Thyroid gland (tissue), 4 donors: ENCODE measurements around the gene SLC25A23. TPM values are rescaled to one million over a fixed set of nuclear protein-coding genes. Genes with fewer than 3 reads are reported as not detected.

Experiments used
- DNase-seq, 2 donors: peaks; one replicate each; pipeline ENCODE4 v3.0.0-alpha.2; 2019
- H3K27ac ChIP-seq, 3 donors: fragments of 200-600 bp; sonication (generic); 1 replicate in 2 of 3; 2 replicates in 1 of 3; pipeline ENCODE4 v1.5.1; 2016 to 2019; ENCODE audit warnings: mild to moderate bottlenecking in 1 of 3, moderate library complexity in 1 of 3
- H3K27me3 ChIP-seq: fragments of 200-600 bp; sonication (generic); one replicate; pipeline ENCODE4 v1.5.1; 2019
- H3K36me3 ChIP-seq, 2 donors: fragments of 200-600 bp; sonication (generic); one replicate each; pipeline ENCODE4 v1.5.1; 2016 to 2019
- H3K4me1 ChIP-seq, 2 donors: fragments of 200-600 bp; sonication (generic); one replicate each; pipeline ENCODE4 v1.5.1; 2017 to 2019
- H3K4me3 ChIP-seq, 3 donors: fragments of 200-600 bp; sonication (generic); replicated peaks in 1 of 3; 1 replicate in 2 of 3; 2 replicates in 1 of 3; pipeline ENCODE4 v1.5.1; 2016; ENCODE audit warnings: mild to moderate bottlenecking in 1 of 3
- H3K9me3 ChIP-seq: fragments of 200-600 bp; sonication (generic); one replicate; pipeline ENCODE4 v1.5.1; 2017
- POLR2A ChIP-seq, 2 donors: fragments of 450-650 bp; IDR thresholded peaks; one replicate each; pipeline ENCODE4 v1.6.1; 2017; ENCODE audit warnings: antibody characterized with exemption in 2 of 2, mild to moderate bottlenecking in 2 of 2, moderate library complexity in 1 of 2
- WGBS, 2 donors: methylation state at CpG; one replicate each; pipeline ENCODE4 v1.1.5; 2017; 5-methylcytosine and 5-hydroxymethylcytosine counted together
- intact Hi-C: fragments of 100-400 bp; cut with DNase I; formaldehyde crosslinking; loops from one replicate; pipeline ENCODE4 v1.15.1; 2023
- total RNA-seq, 4 donors: library from RNA; depleted of rRNA; stranded (reverse); fragments of >200 nt; gene quantifications; one replicate each; pipeline ENCODE4 v1.2.3, GENCODE V29; 2016
- TF ChIP-seq, protein P1 (sequence below), 6 experiments: fragments of 200-600 bp in 3 of 6; fragments of 450-650 bp in 3 of 6; sonication (generic) in 3 of 6; IDR thresholded peaks; one replicate each; pipeline ENCODE4 v1.5.1; 2016 to 2019; ENCODE audit warnings: antibody characterized with exemption in 6 of 6, mild to moderate bottlenecking in 2 of 6, inconsistent platforms in 1 of 6, moderate library complexity in 1 of 6

Gene SLC25A23
- total RNA-seq, 4 donors from 2014 or later, result 75.2 to 214 (median 152) TPM

GRCh38 chr19:6424939-6425731, 34.5 kb downstream of the SLC25A23 start:
- peak; percentile 100 for DNase-seq
- peak overlapping the region; percentile 6 to 74 (median 66) for H3K27ac ChIP-seq
- no peak overlapping the region for H3K4me3 ChIP-seq
- no peaks in the 10 kb centered on the region for H3K9me3 ChIP-seq
- intact Hi-C loops, result loop anchor here (10.0 kb wide), 1 partner anchor 50 kb away; the partner anchor contains the start of genes ALKBH7 and PSPN
- peaks cover 10 to 12% of the 10 kb centered on the region in 2 donors for H3K36me3 ChIP-seq
- TF ChIP-seq, protein P1, sequence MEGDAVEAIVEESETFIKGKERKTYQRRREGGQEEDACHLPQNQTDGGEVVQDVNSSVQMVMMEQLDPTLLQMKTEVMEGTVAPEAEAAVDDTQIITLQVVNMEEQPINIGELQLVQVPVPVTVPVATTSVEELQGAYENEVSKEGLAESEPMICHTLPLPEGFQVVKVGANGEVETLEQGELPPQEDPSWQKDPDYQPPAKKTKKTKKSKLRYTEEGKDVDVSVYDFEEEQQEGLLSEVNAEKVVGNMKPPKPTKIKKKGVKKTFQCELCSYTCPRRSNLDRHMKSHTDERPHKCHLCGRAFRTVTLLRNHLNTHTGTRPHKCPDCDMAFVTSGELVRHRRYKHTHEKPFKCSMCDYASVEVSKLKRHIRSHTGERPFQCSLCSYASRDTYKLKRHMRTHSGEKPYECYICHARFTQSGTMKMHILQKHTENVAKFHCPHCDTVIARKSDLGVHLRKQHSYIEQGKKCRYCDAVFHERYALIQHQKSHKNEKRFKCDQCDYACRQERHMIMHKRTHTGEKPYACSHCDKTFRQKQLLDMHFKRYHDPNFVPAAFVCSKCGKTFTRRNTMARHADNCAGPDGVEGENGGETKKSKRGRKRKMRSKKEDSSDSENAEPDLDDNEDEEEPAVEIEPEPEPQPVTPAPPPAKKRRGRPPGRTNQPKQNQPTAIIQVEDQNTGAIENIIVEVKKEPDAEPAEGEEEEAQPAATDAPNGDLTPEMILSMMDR (IDR thresholded peaks at IDR 0.05), result no peak
- TF ChIP-seq POLR2A (IDR thresholded peaks at IDR 0.05), result peak in 1 of 2 donors; percentile 40
- H3K4me1 ChIP-seq, result peaks cover 12 to 24% of the 10 kb centered on the region in 2 donors
- no peaks in the 10 kb centered on the region for H3K27me3 ChIP-seq
- WGBS, 2 donors, result 5 to 7% methylated on average over 35 to 39 of the region's 43 CpGs

DNA sequence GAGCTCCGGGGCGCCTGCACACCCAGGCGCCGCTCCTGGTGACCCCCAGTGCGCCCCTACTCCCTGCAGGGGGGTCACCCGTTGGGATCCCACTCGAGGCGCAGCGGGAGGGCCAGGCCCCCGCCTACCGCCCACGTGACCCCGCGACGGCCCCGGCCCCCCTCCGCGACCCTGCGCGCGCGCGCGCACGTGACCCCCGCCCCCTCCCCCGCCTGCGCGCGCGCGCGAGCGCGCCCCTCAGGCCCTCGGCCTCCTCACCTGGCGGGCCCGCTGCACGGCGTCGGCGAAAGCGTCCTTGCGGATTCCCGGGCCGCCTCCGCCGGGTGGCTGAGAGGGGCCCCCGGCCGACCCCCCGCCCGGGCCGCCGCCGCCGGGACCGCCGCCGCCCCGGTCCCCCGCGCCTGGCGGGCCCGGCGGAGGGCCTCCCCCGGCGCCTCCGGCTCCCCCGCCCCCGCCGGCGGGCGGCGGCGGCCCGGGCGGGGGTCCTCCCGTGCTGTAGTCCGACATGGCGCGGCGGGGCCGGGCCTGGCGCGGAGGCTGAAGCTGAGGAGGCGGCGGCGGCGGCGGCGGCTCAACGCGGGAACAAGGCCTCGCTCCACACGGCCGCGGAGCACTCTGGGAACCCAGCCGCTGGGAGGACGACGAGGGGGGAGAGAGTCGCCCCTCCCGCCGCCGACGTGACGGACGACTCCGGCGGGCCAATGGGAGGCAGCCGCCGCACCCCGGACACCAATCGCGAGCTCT, 35.2 kb downstream of the SLC25A23 start, which contains the start of gene KHSRP:
Gene KHSRP, minus strand, starts transcription at position 617 of the 744 bp plus-strand sequence. Its CDS starts 110 bp downstream, at position 507.
- peak within 1 kb of the TSS; percentile 6 to 74 (median 66) for H3K27ac ChIP-seq
- H3K4me3 ChIP-seq, result peak within 1 kb of the TSS; percentile 63 to 89 (median 77)
- H3K27me3 ChIP-seq, result no peaks in the 10 kb centered on the region
- H3K9me3 ChIP-seq, result no peaks in the 10 kb centered on the region
- WGBS, 2 donors, result 0% methylated on average over 3 of the region's 114 CpGs; no CpG with 5 or more reads in 1 of the 2 donors
- H3K36me3 ChIP-seq, result peaks cover 18 to 20% of the 10 kb centered on the region in 2 donors
- DNase-seq, result peak in 1 of 2 donors; percentile 21
- intact Hi-C loops, result loop anchor here (10.0 kb wide), 1 partner anchor 50 kb away; the partner anchor contains the start of genes ALKBH7 and PSPN
- peak in 1 of 2 donors; percentile 82 for TF ChIP-seq POLR2A (IDR thresholded peaks at IDR 0.05)
- TF ChIP-seq, protein P1 (IDR thresholded peaks at IDR 0.05), result no peak
- peaks cover 12 to 24% of the 10 kb centered on the region in 2 donors for H3K4me1 ChIP-seq

DNA sequence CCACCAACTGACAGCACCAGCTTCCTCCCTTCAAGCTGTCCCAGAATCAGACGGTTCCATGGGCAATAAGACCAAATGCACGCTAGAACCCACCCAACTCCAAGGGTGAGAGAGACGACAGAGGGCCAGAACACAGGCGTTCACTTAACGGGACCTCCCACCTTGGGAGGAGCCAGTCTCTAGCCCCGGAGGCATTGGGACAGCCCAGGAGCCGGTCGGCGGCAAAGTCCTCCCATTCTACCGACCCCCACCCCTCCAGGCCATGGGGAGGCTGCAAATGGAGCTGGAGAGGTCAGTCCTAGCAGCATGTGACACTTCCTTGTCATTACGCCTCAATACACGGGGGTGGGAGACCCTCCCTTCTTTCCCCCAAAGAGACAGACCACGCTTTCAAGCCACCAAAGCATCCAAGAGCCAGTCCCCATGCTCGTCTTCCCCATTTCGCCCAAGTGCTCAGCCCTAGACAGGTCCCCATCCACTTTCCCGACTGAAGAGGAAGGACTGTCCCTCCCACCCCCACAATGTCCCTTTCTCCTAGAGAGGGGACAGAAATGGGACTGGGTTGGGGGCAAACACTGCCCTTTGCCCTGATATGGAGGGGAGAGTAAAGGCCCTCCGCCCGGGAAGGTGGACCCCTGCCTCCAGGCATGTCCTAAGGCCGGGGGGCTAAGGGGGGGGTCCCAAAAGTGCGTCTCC, 35.9 kb downstream of the SLC25A23 start:
- Histone ChIP-seq H3K9me3 (no peaks in the 10 kb centered on the region), H3K27me3 (no peaks in the 10 kb centered on the region), H3K27ac (peak overlapping the region in 2 of 3 donors; percentile 18 to 63), H3K4me3 (peak overlapping the region; percentile 63 to 89 (median 77)), H3K4me1 (peaks cover 12 to 24% of the 10 kb centered on the region in 2 donors), H3K36me3 (peaks cover 25 to 27% of the 10 kb centered on the region in 2 donors)
- intact Hi-C loops, result loop anchor here (10.0 kb wide), 1 partner anchor 49 kb away; the partner anchor contains the start of genes ALKBH7 and PSPN
- DNase-seq, result peak; percentile 53 to 59
- WGBS, 2 donors, result 1 to 3% methylated on average over 12 to 18 of the region's 20 CpGs
- TF ChIP-seq, protein P1 (IDR thresholded peaks at IDR 0.05), result no peak
- no peak for TF ChIP-seq POLR2A (IDR thresholded peaks at IDR 0.05)

DNA sequence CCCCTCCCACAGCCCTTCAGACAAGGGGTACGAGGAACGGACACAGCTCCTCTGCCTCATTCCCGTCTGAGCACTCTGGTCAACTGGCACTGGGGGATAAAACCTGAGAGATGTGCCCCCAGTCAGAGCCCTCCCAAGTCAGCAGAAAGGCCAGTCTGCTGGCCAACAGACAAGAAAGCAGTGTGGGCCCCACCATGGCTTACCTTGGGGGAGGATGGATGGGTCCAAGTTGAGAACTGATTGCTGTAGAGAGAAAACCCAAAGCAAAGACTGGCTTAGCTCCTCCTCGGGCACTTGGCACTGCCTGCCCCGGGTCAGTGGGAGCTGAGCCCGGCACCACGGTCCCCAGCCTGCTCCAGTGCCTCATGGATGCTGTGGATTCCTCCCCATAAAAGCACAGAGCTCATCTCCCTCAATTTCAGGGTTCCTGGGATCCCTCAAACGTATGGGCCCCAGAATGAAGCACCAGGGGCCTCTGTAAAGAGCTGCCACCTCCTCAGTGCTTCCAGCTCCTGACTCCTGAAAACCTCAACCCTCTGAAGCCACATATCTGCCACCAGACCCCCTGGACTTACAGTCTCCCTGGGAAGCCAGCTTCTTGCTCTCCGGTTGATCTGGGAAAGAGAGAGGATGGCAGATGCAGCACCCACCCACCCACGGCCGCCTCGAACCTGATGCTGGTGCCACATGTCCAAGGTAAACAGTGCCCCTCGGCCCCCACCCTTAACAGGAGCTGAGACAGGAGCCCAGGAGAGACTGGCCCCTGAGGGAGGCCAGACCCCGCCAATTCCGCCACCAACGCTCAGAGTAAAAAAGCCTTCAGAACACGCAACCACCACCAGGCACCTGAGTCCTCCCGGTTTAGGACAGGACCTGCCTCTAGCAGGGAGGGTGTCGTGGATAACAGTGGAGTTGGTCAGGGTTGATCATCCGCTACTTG, 38.2 kb downstream of the SLC25A23 start:
- no peak for DNase-seq
- Histone ChIP-seq H3K27ac (no peak overlapping the region), H3K36me3 (peaks cover 48 to 50% of the 10 kb centered on the region in 2 donors)

More for the DNA sequence above, 38.2 kb downstream of the SLC25A23 start:
- TF ChIP-seq POLR2A (IDR thresholded peaks at IDR 0.05), result no peak
- TF ChIP-seq, protein P1 (IDR thresholded peaks at IDR 0.05), result no peak
- Histone ChIP-seq H3K4me1 (peaks cover 12 to 24% of the 10 kb centered on the region in 2 donors), H3K9me3 (no peaks in the 10 kb centered on the region), H3K4me3 (no peak overlapping the region), H3K27me3 (no peaks in the 10 kb centered on the region)
- WGBS, 2 donors, result 80 to 88% methylated on average over 13 to 17 of the region's 20 CpGs
- intact Hi-C loops, result loop anchor here (10.0 kb wide), 1 partner anchor 47 kb away; the partner anchor contains the start of genes ALKBH7 and PSPN
